ENCODE results near the gene OSR1.

OSR1 gene

DNA sequence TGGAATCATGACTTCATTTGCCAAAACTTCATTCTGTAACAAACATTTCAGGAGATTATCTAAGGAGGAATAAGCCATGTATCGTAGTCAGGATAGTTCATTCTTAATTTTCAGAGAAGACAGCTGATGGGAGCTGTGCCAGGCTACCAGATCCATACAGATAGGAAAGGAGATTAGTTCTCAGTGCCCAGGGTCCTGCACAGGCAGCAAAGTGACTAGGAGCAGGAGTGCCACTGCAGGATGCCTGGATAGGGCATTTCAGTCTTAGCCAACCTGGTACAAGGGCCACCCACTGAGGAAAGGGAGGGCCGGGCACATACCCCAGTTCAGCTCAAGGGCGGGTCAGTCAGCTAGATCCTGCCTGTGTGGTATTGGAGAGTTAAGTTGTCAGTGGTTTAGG lies 6.7 kb upstream of the OSR1 start (continued):
- TF ChIP-seq ZNF488 (tag by site-specific recombination; IDR thresholded peaks at IDR 0.05) (no peak), IKZF3 (tag by site-specific recombination; IDR thresholded peaks at IDR 0.05) (no peak), ZNF2 (tag by site-specific recombination; IDR thresholded peaks at IDR 0.05) (no peak), ZNF555 (tag by site-specific recombination; conservative IDR thresholded peaks at IDR 0.05) (no peak), ZNF600 (tag by site-specific recombination; IDR thresholded peaks at IDR 0.05) (no peak), ZNF704 (tag by site-specific recombination; IDR thresholded peaks at IDR 0.05) (no peak), ZNF776 (tag by site-specific recombination; IDR thresholded peaks at IDR 0.05; ENCODE audit: borderline replicate concordance) (no peak), GFI1B (tag by site-specific recombination; IDR thresholded peaks at IDR 0.05) (no peak)

- no peak for TF ChIP-seq ZNF549 (tag by site-specific recombination; IDR thresholded peaks at IDR 0.05)
- TF ChIP-seq, protein P1, sequence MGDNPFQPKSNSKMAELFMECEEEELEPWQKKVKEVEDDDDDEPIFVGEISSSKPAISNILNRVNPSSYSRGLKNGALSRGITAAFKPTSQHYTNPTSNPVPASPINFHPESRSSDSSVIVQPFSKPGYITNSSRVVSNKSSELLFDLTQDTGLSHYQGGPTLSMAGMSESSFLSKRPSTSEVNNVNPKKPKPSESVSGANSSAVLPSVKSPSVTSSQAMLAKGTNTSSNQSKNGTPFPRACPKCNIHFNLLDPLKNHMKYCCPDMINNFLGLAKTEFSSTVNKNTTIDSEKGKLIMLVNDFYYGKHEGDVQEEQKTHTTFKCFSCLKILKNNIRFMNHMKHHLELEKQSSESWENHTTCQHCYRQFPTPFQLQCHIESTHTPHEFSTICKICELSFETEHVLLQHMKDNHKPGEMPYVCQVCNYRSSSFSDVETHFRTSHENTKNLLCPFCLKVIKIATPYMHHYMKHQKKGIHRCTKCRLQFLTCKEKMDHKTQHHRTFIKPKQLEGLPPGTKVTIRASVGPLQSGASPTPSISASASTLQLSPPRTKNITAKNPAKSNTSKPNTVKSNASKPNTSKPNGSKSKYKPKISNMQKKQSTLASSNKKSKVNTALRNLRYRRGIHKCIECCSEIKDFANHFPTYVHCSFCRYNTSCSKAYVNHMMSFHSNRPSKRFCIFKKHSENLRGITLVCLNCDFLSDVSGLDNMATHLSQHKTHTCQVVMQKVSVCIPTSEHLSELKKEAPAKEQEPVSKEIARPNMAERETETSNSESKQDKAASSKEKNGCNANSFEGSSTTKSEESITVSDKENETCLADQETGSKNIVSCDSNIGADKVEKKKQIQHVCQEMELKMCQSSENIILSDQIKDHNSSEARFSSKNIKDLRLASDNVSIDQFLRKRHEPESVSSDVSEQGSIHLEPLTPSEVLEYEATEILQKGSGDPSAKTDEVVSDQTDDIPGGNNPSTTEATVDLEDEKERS (tag by site-specific recombination; IDR thresholded peaks at IDR 0.05) = no peak
- H3K4me1 ChIP-seq (ENCODE audit: control insufficient read depth, insufficient read depth, low read length) = peaks cover 10% of the 10 kb centered on the region
- no peaks in the 10 kb centered on the region for H3K36me3 ChIP-seq (ENCODE audit: control insufficient read depth in 2 of 2, insufficient read depth in 1 of 2, low read length in 2 of 2)
- POLR2A ChIA-PET = no interaction called here
- H3K9me3 ChIP-seq (ENCODE audit: control insufficient read depth, insufficient read depth, low read depth, low read length) = no peaks in the 10 kb centered on the region
- H3K4me3 ChIP-seq (ENCODE audit: low read depth, low read length) = no peak overlapping the region
- H3K27ac ChIP-seq (ENCODE audit: extremely low read depth, low read depth, low read length) = no peak overlapping the region
- CTCF ChIA-PET = interaction anchor here (0.6 to 1.6 kb wide), 12 partner anchors 13 to 945 kb away, joined by 3 to 7 read pairs (median 4); no protein-coding TSS in a partner anchor
These were observed 5.6 kb upstream of the OSR1 start for GRCh38 chr2:19364014-19364413.

DNA sequence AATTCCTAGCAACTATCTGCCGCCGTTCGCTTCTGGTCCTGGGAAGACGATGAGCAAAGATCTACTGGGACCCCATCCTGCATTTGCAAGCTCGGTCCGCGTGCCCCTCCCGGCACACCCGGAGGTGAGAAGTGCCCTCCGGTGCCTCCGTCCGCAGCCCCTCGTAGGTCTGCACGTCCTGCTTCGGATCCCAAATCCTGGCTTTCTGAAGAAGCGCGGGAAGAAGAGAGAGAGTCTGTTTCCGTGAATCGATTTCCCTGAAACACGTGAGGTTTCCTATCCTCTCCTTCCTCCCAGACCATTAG lies 5.0 kb upstream of the OSR1 start:
- TF ChIP-seq ZNF76 (tag by site-specific recombination; IDR thresholded peaks at IDR 0.05; ENCODE audit: borderline replicate concordance, low read depth) (no peak), ZNF114 (tag by site-specific recombination; IDR thresholded peaks at IDR 0.05) (no peak), ZEB2 (tag by site-specific recombination; IDR thresholded peaks at IDR 0.05) (no peak), GLIS1 (tag by site-specific recombination; IDR thresholded peaks at IDR 0.05) (no peak), ZBTB8A (tag by site-specific recombination; IDR thresholded peaks at IDR 0.05) (no peak), GFI1B (tag by site-specific recombination; IDR thresholded peaks at IDR 0.05) (no peak), ZNF623 (tag by site-specific recombination; IDR thresholded peaks at IDR 0.05) (no peak), ZNF837 (tag by site-specific recombination; IDR thresholded peaks at IDR 0.05) (no peak), ZSCAN30 (tag by site-specific recombination; IDR thresholded peaks at IDR 0.05) (no peak), SCRT2 (tag by site-specific recombination; IDR thresholded peaks at IDR 0.05) (no peak), ZBTB17 (tag by site-specific recombination; IDR thresholded peaks at IDR 0.05) (no peak), SP2 (tag by site-specific recombination; IDR thresholded peaks at IDR 0.05) (no peak), ZNF391 (tag by site-specific recombination; IDR thresholded peaks at IDR 0.05; ENCODE audit: borderline replicate concordance, low read depth) (no peak)
- TF ChIP-seq, protein P1 (tag by site-specific recombination; IDR thresholded peaks at IDR 0.05) = no peak
- TF ChIP-seq, protein P2, sequence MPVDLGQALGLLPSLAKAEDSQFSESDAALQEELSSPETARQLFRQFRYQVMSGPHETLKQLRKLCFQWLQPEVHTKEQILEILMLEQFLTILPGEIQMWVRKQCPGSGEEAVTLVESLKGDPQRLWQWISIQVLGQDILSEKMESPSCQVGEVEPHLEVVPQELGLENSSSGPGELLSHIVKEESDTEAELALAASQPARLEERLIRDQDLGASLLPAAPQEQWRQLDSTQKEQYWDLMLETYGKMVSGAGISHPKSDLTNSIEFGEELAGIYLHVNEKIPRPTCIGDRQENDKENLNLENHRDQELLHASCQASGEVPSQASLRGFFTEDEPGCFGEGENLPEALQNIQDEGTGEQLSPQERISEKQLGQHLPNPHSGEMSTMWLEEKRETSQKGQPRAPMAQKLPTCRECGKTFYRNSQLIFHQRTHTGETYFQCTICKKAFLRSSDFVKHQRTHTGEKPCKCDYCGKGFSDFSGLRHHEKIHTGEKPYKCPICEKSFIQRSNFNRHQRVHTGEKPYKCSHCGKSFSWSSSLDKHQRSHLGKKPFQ (tag by site-specific recombination; IDR thresholded peaks at IDR 0.05) = no peak
- H3K9me3 ChIP-seq (ENCODE audit: control insufficient read depth, insufficient read depth, low read depth, low read length) = no peaks in the 10 kb centered on the region
- POLR2A ChIA-PET = no interaction called here
- H3K4me1 ChIP-seq (ENCODE audit: control insufficient read depth, insufficient read depth, low read length) = peaks cover 12% of the 10 kb centered on the region
- H3K4me3 ChIP-seq (ENCODE audit: low read depth, low read length) = peak overlapping the region; percentile 44
- no peaks in the 10 kb centered on the region for H3K36me3 ChIP-seq (ENCODE audit: control insufficient read depth in 2 of 2, insufficient read depth in 1 of 2, low read length in 2 of 2)
- CTCF ChIA-PET = interaction anchor here (0.6 to 1.6 kb wide), 15 partner anchors 14 to 944 kb away, joined by 3 to 7 read pairs (median 4); no protein-coding TSS in a partner anchor
- peak overlapping the region; percentile 11; the same call in 1 of the 2 replicates for H3K27ac ChIP-seq (ENCODE audit: extremely low read depth, low read depth, low read length)
